ENCODE data around the gene FLNB. TPM values are rescaled to one million over a fixed set of nuclear protein-coding genes. Genes with fewer than 3 reads are reported as not detected.

FLNB gene
- total and polyA plus RNA-seq, 9 of the 15 experiments (the other 6 are each of a cell fraction or from before 2014, with no cell fraction given), result 9.4 to 48.1 (median 25.6) TPM

- TF ChIP-seq TFAP4 (CRISPR knock-in tag; IDR thresholded peaks at IDR 0.05; ENCODE audit: borderline replicate concordance) (peak; percentile 87), KLF10 (CRISPR knock-in tag; IDR thresholded peaks at IDR 0.05) (no peak), ATF7 (IDR thresholded peaks at IDR 0.05) (peak; percentile 93), FUS (optimal IDR thresholded peaks at IDR 0.05; ENCODE audit: low read depth, low read length) (no peak), ZFP36 (IDR thresholded peaks at IDR 0.05; ENCODE audit: low read depth, low read length, partially characterized antibody) (no peak)
These were observed 51.4 kb downstream of the FLNB start (continued) for GRCh38 chr3:58059349-58060321.

DNA sequence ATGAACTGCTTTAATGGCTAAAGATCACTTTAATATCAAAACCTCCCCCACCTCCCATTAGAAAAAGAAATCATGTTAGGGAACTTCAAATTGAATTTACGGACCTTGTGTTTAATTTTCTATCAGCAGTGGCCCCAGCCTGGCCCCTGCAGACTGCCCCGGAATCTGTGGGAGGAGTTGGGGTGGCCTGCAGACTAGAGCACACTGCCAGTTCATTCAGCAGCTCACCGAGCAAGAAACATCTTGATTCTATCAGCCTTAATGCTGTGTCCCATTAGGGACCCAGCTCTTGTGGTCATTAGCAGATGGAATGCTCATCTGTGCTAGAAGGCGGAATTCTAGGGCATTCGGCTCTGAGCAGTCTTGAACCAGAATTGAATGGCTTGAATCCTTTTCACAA, 54.2 kb downstream of the FLNB start:
- in situ Hi-C loops (cut with MboI) (no loop called here), intact Hi-C loops (cut with micrococcal nuclease) (loop anchor here (5.0 kb wide), 1 partner anchor 40 kb away; no protein-coding TSS in a partner anchor)
- no peaks in the 10 kb centered on the region for H3K9me3 ChIP-seq (replicated peaks; ENCODE audit: control insufficient read depth, insufficient read depth, low read depth, low read length)
- H3K4me3 ChIP-seq, result no peak overlapping the region
- 36% methylated on average over 5 of the region's 5 CpGs for WGBS (ENCODE audit: insufficient coverage, low coverage, missing lambda C conversion rate)
- POLR2A ChIA-PET, result interaction anchor here (0.5 to 0.9 kb wide), 3 partner anchors 18 to 22 kb away, joined by 3 read pairs; no protein-coding TSS in a partner anchor
- H2AFZ ChIP-seq (ENCODE audit: low read depth, low read length), result no peak overlapping the region
- no peaks in the 10 kb centered on the region for H3K27me3 ChIP-seq (ENCODE audit: control insufficient read depth in 2 of 2, insufficient read depth in 2 of 2, low read length in 2 of 2)
- peak overlapping the region in 1 of 2 experiments; percentile 19; a peak in 1 of 4 replicates for H3K9ac ChIP-seq (ENCODE audit: insufficient read depth in 1 of 2, low read depth in 2 of 2, low read length in 2 of 2)
- no peaks in the 10 kb centered on the region; the same call in 1 of the 2 replicates for H4K20me1 ChIP-seq (replicated peaks; ENCODE audit: control insufficient read depth, insufficient read depth, low read length)
- H3K79me2 ChIP-seq (ENCODE audit: control insufficient read depth, insufficient read depth, low read length), result peaks cover 11% of the 10 kb centered on the region
- ATAC-seq (peak; percentile 46), DNase-seq (ENCODE audit: extremely low read depth in 1 of 4, low spot score in 3 of 4) (peak in 1 of 4 experiments; percentile 8), FAIRE-seq (no peak)
- BruUV-seq (replicated peaks), result no TSS peak
- H3K4me2 ChIP-seq (ENCODE audit: insufficient read depth, low read length), result peak overlapping the region; percentile 4; the same call in 1 of the 2 replicates
- H3K36me3 ChIP-seq (ENCODE audit: control insufficient read depth, insufficient read depth, low read length), result no peaks in the 10 kb centered on the region
- no peaks in the 10 kb centered on the region for H3K9me1 ChIP-seq (ENCODE audit: control insufficient read depth, insufficient read depth, low read length)
- CTCF ChIA-PET (ENCODE audit: low intra/inter-chr PET ratio), result no interaction called here
- no peak overlapping the region for H3K27ac ChIP-seq (ENCODE audit: extremely low read depth, low read depth, low read length)
- H3K4me1 ChIP-seq (replicated peaks in 1 of 2; ENCODE audit: control insufficient read depth in 2 of 2, insufficient read depth in 2 of 2, low read length in 2 of 2), result peaks cover 15 to 35% of the 10 kb centered on the region in 2 experiments
- no peak for TF ChIP-seq KDM5B (IDR thresholded peaks at IDR 0.05; ENCODE audit: insufficient replicate concordance, low read depth, low read length)
- TF ChIP-seq SMAD4 (CRISPR knock-in tag; conservative IDR thresholded peaks at IDR 0.05), result no peak
- no peak for TF ChIP-seq ATF1 (CRISPR knock-in tag; IDR thresholded peaks at IDR 0.05)
- TF ChIP-seq ATF1 (tag; IDR thresholded peaks at IDR 0.05), result no peak
- no peak for TF ChIP-seq HMG20A (CRISPR knock-in tag; conservative IDR thresholded peaks at IDR 0.05)
- TF ChIP-seq, protein P1, sequence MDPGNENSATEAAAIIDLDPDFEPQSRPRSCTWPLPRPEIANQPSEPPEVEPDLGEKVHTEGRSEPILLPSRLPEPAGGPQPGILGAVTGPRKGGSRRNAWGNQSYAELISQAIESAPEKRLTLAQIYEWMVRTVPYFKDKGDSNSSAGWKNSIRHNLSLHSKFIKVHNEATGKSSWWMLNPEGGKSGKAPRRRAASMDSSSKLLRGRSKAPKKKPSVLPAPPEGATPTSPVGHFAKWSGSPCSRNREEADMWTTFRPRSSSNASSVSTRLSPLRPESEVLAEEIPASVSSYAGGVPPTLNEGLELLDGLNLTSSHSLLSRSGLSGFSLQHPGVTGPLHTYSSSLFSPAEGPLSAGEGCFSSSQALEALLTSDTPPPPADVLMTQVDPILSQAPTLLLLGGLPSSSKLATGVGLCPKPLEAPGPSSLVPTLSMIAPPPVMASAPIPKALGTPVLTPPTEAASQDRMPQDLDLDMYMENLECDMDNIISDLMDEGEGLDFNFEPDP (CRISPR knock-in tag; IDR thresholded peaks at IDR 0.05), result no peak
- TF ChIP-seq PKNOX1 (IDR thresholded peaks at IDR 0.05), result no peak
- TF ChIP-seq, protein P2, sequence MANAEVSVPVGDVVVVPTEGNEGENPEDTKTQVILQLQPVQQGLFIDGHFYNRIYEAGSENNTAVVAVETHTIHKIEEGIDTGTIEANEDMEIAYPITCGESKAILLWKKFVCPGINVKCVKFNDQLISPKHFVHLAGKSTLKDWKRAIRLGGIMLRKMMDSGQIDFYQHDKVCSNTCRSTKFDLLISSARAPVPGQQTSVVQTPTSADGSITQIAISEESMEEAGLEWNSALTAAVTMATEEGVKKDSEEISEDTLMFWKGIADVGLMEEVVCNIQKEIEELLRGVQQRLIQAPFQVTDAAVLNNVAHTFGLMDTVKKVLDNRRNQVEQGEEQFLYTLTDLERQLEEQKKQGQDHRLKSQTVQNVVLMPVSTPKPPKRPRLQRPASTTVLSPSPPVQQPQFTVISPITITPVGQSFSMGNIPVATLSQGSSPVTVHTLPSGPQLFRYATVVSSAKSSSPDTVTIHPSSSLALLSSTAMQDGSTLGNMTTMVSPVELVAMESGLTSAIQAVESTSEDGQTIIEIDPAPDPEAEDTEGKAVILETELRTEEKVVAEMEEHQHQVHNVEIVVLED (CRISPR knock-in tag; IDR thresholded peaks at IDR 0.05), result no peak
- TF ChIP-seq ASH1L (IDR thresholded peaks at IDR 0.05; ENCODE audit: borderline replicate concordance, low read depth, partially characterized antibody), result no peak
- no peak for TF ChIP-seq KLF1 (tag; IDR thresholded peaks at IDR 0.05)

All from K562 (cell line).